ENCODE data around the gene RELN.

The RELN gene

DNA sequence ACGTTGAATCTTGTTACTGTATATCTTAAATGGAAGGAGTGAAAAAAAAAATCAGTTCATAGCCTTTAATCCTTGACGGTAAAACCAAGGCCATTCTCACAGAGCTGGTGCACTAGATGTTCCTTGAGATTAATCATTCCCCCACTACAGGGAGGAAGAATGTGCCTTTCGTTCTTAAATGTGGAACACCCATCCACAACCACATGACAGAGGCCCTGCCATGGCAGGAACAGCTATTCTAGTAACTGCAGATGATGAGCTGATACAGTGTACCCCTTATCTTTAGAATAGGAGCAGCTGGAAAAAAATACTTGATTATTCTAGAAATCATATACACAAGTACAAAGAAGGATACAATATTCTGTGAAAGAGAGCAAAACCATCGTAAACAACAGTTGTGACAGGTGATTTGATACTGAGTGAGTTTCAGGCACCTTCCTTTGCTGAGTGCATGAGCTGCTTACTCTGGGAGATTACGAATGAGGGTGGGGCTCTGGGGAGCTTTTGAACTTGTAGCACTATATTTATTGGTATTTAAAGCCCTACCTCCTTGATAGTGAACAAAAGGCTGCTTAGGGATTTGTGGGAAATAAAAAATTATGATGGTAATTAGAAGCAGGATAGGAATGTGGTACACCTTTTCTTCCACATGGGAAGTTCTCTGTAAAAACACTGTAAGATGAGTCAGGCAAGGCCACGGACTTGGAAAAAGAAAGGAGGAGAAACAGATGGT is 299.1 kb downstream of the RELN start:
- TF ChIP-seq, protein P1, sequence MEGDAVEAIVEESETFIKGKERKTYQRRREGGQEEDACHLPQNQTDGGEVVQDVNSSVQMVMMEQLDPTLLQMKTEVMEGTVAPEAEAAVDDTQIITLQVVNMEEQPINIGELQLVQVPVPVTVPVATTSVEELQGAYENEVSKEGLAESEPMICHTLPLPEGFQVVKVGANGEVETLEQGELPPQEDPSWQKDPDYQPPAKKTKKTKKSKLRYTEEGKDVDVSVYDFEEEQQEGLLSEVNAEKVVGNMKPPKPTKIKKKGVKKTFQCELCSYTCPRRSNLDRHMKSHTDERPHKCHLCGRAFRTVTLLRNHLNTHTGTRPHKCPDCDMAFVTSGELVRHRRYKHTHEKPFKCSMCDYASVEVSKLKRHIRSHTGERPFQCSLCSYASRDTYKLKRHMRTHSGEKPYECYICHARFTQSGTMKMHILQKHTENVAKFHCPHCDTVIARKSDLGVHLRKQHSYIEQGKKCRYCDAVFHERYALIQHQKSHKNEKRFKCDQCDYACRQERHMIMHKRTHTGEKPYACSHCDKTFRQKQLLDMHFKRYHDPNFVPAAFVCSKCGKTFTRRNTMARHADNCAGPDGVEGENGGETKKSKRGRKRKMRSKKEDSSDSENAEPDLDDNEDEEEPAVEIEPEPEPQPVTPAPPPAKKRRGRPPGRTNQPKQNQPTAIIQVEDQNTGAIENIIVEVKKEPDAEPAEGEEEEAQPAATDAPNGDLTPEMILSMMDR (IDR thresholded peaks at IDR 0.05; ENCODE audit: insufficient read depth, missing control alignments) = no peak
- peak; percentile 6 for FAIRE-seq
- no peak for DNase-seq (ENCODE audit: insufficient read length, low spot score)

DNA sequence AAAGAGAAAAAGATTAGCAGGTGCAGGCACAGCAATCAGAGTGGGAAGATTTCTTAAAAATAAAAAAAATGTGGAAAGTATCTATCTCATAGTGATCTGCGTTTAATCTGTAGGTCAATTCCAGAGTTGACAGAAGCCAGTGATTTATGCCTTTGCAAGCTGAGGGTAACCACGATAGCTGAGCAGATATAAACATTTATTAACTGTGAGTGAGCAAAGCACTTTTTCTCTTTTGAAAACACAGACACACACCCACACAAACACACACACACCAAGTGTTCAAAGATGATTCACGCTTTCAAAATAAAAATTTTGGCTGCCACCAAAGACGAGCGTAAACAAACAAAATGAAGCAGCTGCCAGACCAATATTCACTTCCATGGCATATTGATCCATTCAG is 300.2 kb downstream of the RELN start:
- TF ChIP-seq, protein P1 (IDR thresholded peaks at IDR 0.05; ENCODE audit: insufficient read depth, missing control alignments) = no peak
- DNase-seq (ENCODE audit: insufficient read length, low spot score) (no peak), FAIRE-seq (no peak)

DNA sequence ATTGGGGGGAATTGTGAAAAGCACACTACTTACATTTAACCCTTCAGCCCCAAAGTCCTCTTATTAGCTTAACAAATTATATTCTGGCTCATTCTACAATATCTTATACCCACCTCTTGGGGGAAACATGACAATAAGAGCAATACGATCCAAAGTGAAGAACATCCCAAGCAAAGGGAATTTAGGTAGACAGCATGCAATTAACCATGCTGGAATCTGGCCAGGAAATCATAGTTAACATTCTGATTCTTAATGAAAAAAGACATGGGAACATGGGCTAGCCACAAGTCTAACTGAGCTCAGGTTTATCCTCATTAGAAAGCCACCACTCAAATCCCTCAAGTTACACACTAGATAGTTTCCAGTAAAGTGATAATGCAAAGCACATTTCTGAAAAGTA is 301.5 kb downstream of the RELN start:
- TF ChIP-seq, protein P1 (IDR thresholded peaks at IDR 0.05; ENCODE audit: insufficient read depth, missing control alignments) = no peak
- DNase-seq (ENCODE audit: insufficient read length, low spot score) (no peak), FAIRE-seq (no peak)

DNA sequence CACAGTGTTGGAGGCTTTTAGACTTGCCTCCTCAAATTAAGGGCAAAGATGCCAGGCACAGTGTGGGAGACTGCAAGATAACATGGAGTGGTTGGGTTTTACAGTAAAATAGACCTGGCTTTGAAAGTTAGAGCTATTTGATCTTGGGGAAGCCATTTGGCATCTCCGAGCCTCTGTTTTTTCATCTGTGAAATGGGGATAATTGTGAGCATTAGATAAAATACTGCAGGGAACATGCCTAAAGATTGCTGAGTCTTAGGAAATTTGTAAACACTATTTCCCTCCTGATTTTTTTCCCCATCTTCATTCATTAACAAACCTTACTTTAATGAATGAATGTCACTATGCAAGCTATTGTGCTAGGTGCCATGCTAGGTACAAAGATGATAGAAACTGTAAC is 302.2 kb downstream of the RELN start:
- FAIRE-seq (no peak), DNase-seq (ENCODE audit: insufficient read length, low spot score) (no peak)
- TF ChIP-seq, protein P1 (IDR thresholded peaks at IDR 0.05; ENCODE audit: insufficient read depth, missing control alignments) = no peak

DNA sequence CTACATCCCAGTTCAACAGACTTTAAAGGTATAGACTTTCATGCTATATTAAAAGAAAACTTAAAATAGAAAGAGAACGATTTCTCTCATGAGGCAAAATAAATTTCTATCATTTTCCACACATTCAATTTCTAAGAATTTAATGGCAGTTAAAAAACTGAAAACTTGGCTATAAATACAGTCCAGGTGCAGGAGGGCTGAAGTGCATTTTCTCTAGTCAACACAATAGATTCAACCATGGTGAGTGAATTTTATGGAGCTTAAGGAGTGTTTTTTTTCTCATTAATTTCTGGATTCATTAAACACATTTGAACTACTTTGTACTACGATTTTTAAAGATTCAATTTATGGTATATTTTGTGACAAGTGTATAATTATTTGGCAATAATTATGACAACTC is 302.7 kb downstream of the RELN start:
- no peak for FAIRE-seq
- TF ChIP-seq, protein P1 (IDR thresholded peaks at IDR 0.05; ENCODE audit: insufficient read depth, missing control alignments) = no peak
- no peak for DNase-seq (ENCODE audit: insufficient read length, low spot score)

DNA sequence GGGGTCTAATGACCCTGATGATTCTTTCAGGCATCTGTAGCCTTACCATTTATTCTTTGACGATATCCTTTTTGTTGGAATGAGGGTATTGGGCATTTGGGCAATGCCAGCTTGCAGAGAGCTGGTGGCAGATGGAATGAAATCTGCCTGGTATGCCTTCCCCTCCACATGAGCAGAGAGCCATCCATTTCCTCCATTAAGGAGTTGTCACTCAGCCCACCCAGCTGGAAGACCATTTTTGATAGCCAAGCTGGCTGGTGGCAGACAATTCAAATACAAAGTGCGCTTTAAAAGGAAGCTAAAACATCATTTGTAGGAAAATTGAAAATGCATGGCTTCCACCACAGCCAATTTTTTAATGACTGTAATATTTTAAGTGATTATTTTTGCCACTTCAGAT is 303.4 kb downstream of the RELN start:
- TF ChIP-seq, protein P1 (IDR thresholded peaks at IDR 0.05; ENCODE audit: insufficient read depth, missing control alignments) = no peak
- no peak for FAIRE-seq
- no peak for DNase-seq (ENCODE audit: insufficient read length, low spot score)

DNA sequence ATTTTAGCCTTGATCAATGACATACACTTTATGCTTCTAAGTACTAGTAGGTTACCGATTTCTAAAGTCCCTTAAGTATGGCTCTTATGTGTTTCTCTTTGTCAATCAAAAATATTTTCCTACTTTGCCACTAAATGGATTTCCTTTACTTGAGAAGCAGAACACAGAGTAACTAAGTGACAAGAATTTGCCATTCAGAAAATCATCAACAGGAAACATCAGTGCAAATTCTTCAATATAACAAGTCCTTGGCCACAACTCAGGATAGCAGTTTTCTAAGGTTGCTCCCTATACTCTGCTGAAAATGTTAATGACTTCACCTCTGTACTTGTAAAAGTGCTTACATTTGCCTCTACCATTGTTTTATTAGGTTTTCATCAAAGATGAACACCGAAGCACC is 303.8 kb downstream of the RELN start:
- DNase-seq (ENCODE audit: insufficient read length, low spot score) (no peak), FAIRE-seq (no peak)
- TF ChIP-seq, protein P1 (IDR thresholded peaks at IDR 0.05; ENCODE audit: insufficient read depth, missing control alignments) = no peak

Measured in D721Med (cell line).